ENCODE data around the gene IGSF9B. TPM values are rescaled to one million over a fixed set of nuclear protein-coding genes. Genes with fewer than 3 reads are reported as not detected.

The IGSF9B gene
- total RNA-seq, 1 donor from 2014 or later = 97.2 TPM

GRCh38 chr11:133902506-133902905 is 54.3 kb downstream of the IGSF9B start:
- intact Hi-C loops (cut with micrococcal nuclease) = no loop called here

- intact Hi-C loops (cut with micrococcal nuclease) = no loop called here
Observed at GRCh38 chr11:133901999-133902398, 54.8 kb downstream of the IGSF9B start.

DNA sequence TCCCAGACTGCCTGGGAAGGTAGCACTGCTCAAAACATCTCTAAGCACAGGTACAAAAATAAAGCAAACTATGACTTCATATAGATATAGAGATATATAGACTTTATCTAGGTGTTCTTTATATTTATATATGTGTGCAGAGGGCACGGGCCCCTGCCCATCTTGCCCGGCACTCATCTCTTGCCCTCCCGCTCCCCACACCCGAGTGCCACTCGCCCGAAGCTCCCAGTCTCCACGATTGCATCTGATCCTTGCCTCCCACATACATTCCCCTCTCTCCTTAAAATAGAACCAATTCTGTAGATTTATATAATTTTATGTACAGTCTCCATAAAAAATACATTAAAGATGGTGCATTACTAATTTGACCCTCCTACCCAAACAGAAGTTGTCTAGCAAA is 55.5 kb downstream of the IGSF9B start:
- intact Hi-C loops (cut with micrococcal nuclease) = no loop called here

DNA sequence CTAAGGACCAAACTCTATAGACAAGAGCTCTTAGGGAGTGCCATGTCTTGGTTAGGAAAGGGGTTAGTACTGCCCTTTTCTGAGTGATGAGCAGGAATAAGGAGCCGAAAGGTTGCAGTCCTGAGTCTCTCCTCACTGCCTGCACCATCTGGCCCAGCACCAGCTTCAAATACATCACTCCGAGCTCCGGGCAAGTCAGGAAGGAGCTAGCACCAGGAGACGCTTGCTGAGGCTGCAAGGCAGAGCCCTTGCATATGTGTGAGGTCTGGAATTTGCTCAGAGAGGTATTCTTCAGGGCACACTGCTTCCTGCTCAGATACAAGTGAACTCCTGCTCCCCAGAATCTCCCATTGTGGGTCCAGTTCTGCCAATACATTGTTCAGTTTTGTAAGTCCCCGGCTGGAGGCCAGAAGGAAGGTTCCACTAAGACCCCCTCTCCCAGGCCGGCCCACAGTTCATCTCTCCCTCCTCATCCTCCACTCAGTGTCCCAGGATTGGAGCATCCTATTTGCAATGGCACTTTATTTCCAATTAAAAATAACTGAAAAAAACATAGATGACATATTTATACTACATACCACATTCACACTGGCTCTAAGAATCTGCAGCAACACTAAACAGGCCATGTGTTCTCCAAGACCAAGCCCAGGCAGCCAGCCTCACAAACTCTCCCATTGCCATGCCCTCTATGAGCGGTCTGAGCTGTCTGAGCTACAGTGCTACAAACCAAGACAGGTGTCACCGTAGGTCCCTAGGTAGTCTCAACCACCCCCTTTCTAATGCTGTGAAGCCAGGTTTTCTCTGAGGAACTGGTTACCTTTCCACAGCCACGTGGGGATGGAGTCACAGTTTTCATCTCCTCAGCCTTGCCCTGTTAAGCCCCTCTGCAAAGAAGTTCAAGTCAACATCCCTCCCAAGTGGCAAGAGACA is 56.3 kb downstream of the IGSF9B start:
- intact Hi-C loops (cut with micrococcal nuclease) = no loop called here

DNA sequence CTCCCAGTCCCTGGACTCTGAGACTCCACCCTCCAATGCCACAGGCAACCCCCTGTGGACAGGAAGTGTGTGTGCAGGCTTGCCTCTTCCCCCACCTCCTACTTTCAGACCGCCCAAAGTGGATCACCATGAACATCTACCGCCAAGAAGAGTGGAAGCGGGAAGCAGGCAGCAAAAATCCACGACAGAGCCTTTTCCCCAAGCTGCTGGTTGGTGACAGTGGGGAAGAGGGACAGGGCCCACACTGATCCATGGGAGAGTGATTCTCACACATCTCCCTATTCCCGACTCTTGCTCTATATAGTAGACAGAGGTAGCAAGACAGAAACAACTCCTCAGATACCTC is 58.0 kb downstream of the IGSF9B start:
- intact Hi-C loops (cut with micrococcal nuclease) = no loop called here

DNA sequence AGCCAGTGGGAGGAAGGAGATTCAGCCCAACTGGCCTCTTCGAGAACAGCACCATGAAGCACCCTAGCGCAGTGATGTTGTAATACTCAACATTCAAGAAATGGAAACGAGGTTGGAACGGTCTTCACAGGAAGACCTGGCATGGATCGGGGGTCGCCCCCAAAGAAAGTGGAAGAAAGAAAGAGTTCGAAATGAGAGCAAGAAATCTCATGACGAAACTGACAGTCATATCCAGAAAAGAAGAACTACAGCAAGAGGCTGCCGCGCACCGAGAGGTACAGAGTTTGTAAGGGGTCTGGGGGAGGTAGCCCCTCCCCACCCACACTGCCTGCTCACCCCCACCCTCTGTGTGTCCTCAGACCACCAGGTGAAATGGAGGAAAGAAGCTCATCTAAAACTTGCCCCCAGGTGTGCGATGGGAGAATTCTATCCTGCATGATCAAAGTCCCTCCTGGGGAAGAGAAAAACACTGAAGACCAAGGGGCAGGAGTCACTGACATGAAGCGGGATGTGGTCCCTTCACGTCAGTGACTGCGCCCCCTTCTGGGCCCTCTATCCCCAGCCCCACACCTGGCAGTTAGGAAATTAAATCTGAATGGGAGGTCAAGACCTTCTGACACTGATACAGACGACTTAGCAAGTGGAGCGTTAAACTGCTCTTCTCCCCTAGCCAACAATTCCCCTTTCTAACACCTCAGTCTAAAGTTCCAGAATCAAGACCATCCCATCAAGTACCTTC is 58.6 kb downstream of the IGSF9B start:
- intact Hi-C loops (cut with micrococcal nuclease) = no loop called here

GRCh38 chr11:133897331-133897650 is 59.5 kb downstream of the IGSF9B start:
- intact Hi-C loops (cut with micrococcal nuclease) = no loop called here

DNA sequence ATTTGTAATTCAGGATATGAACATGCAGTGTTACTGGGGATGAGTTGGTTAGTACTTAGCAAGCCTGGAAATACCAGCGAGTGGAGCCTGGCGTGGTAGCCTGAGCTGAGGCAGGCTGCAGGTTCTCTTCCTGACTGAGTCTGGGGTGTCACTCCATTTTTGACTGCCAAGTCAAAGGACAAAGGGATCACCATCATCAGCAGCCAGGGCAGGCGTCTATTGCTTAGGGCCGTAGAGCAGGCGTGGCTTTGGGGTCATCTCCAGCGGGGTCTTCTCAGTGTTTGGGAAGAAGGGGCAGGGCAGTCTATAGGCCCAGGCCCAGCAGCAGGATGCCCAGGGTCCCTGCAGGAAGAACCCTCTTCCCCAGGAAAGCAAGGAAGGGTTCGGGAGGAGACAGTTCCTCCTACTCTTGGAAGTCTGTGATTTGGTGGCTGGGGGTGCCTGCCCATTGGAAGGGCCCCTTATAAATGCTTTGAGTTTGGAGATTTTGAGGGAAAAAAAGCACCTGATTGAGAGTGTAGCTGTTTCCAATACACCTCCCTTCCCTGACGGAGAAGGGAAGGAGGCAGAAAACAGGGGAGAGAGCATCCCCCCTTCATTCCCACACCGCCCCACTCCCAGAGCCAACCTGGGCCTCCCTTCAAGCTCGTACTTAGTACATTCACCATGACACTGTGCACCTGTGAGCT is 60.0 kb downstream of the IGSF9B start:
- intact Hi-C loops (cut with micrococcal nuclease) = no loop called here

- intact Hi-C loops (cut with micrococcal nuclease) = no loop called here
Observed at GRCh38 chr11:133896028-133896427, 60.7 kb downstream of the IGSF9B start.

DNA sequence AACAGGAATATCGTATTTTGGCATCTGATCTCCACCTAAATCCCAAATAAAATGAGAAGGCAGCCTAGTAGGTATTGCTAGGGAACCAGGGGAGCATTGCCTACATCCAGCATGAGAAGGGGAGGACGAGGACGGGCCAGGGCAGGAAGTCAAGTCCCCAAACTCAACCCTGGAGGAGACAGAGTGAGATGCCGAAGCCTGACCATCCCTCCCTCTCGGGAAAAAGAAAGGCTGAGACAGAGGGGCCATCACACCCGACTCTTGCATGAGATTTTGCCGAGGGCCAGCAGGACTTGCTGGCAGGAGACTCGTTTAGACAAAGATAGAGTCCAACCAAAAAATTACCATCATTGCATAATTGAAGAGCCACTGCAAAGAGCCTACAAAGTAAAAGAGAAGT is 61.2 kb downstream of the IGSF9B start:
- intact Hi-C loops (cut with micrococcal nuclease) = no loop called here

DNA sequence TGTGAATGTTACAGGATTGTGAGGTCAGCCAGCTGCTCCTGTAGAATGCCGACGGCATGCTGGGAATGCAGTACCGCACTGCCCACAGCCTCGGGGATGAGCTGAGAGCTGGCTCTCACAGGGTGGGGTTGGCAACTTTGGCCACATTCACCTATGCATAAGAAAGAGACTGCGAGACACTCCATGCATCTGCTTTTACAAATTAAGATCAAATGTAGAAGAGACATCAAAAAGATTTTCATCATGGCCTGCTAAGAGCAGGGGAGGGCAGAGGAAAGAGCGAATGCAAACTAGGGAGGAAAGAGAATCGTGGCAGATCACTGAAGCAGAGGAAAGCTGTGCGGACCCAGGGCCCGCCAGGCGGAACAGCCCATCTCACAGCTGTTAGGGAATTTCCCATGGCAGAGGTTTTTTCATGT is 61.7 kb downstream of the IGSF9B start:
- intact Hi-C loops (cut with micrococcal nuclease) = no loop called here

DNA sequence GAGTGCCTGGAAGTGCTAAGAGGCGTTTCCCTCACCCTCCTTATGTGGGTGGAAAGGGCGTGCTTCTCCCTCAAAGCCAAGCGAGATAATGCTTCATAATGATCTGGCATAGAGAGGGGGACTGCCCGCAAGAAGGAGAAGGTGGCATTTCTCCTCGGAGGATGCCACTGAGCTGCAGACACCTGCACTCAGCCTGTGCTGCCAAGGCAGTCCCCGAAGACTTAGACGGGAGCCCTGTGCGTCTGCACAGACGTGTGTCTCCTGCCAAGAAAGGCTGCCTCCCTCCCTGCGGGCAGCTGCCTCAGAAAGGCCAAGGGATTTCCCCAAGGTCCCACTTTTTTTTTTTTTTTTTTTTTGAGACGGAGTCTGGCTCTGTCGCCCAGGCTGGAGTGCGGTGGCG is 63.4 kb downstream of the IGSF9B start:
- intact Hi-C loops (cut with micrococcal nuclease) = no loop called here

DNA sequence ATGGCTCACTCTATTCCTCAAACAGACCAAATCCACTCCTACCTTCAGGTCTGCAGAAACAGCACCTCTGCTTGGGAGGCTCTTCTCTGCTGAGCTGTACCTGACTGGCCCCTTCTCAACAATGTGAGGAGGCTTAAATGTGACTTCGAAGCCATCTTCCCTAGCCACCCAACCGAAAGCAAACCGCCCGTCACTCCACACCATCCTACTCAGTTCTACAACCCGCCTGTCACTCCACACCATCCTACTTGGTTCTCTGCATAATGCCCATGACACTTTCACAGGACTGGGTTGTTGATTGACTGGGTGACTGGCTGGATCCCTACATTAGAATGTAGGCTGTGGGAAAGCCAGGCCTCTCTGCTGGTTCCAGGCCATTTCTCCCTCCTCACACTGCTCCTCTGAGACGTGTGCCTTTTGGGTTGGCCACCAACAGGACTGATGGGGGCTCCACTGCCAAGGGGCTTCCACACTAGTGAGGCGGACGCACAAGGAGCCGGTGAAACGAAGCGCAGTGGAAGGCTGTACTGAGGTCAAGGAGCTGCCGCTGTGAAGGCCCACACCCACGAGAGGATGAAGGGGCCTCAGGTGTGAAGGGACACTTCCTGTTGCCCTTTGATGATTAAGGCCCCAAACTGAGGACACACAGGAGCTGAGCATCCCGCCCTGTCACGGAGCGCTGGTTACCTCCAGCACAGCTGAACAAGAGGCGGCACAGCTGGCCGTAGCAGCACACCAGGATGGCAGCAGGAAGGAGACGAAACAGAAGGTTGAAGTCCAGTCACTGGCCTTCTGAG is 64.0 kb downstream of the IGSF9B start:
- intact Hi-C loops (cut with micrococcal nuclease) = no loop called here

- intact Hi-C loops (cut with micrococcal nuclease) = no loop called here
Observed at GRCh38 chr11:133892126-133892525, 64.6 kb downstream of the IGSF9B start.

GRCh38 chr11:133889893-133890292 is 66.9 kb downstream of the IGSF9B start:
- intact Hi-C loops (cut with micrococcal nuclease) = no loop called here

DNA sequence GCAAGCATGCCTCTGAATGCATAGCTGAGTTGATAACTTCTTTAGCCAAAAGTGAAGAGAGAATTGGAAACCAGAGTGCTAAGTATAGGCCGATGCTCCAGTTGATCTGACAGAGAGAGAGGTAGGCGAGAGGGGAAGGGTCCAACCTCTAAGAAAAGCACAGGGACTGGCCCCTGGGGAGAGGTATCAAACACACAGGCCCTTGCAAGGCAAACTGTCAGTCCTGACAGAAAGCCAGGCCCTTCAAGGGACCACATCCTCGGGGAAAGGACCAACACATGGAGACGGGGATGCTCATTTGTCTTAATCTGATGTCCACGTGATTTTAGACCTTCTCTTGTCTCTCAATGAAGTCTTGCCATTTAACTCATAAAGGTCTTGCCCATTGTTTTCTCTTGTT is 67.6 kb downstream of the IGSF9B start:
- intact Hi-C loops (cut with micrococcal nuclease) = no loop called here

DNA sequence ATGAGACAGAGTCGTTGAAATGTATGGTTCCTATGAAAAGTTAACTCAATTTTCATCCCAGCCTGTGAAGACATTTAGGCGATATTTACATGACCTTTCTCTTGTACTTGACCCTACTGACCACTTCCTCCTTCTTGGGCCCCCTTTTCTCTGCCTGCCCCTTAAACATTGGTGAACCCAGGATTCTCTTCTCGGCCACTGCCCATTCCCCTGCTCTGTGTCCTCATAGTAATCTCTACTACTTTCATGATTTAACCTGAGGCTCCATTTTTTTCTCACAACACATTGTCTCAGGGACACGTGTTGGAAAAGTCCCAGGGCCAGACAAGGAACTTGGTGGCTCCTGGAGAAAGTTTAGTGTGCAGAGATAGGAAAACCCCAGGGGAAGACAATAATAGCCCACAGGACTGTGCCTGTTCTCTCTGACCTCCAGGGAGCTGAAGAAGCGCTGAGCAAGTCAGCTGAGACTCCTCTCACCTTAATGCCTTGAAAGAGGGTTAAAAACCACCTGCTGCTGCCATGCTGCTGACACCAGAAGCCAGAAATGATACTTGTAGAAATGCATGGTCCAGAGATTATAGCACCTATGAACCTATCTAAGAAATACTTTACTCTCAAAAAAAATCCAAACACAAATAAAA is 69.0 kb downstream of the IGSF9B start:
- intact Hi-C loops (cut with micrococcal nuclease) = no loop called here

GRCh38 chr11:133886029-133886428 is 70.7 kb downstream of the IGSF9B start:
- intact Hi-C loops (cut with micrococcal nuclease) = no loop called here

GRCh38 chr11:133872160-133872559 is 84.6 kb downstream of the IGSF9B start:
- intact Hi-C loops (cut with micrococcal nuclease) = no loop called here

- intact Hi-C loops (cut with micrococcal nuclease) = no loop called here
Observed at GRCh38 chr11:133867456-133867855, 89.3 kb downstream of the IGSF9B start.

DNA sequence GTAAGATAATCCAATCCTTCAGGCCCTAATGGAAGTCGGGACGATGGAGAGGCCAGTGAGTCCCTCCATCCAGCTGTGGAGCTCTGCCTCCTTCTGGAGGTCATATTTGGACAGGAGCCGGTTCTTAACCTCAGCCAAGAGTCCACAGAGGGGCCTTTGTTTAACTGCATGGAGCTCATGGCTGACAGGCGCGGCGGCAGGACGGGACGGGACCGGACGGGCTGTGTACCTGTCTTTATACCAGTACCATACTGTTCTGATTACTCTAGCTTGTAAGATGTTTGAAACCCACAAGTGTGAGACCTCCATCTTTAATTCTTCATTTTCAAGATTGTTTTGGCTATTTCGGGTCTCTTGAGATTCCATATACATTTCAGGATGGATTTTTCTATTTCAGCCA is 91.3 kb downstream of the IGSF9B start:
- intact Hi-C loops (cut with micrococcal nuclease) = no loop called here

Data from T-helper 1 cell treated with Interleukin-12 subunit alpha and Interleukin-12 subunit beta and Interleukin-4 antibody, amounts not matched to agents 30 ng/mL and 1 ng/mL, for 36 hours (primary cell).